Lung (tissue), 12 donors: Measurements from ENCODE around the gene PKHD1. TPM values are rescaled to one million over a fixed set of nuclear protein-coding genes. Genes with fewer than 3 reads are reported as not detected.

Experiments
- ATAC-seq: fragments of 200-7000 bp; cut with Tn5 transposase; one replicate; pipeline ENCODE4 v1.9.1; 2020; ENCODE audit warnings: moderate number of reproducible peaks; ENCODE audit not compliant: insufficient read depth, low FRiP score
- DNase-seq, 3 donors: peaks; one replicate each; pipeline ENCODE4 v3.0.0-alpha.2; 2013 to 2017
- H3K27ac ChIP-seq, 2 donors: one replicate each; pipeline ENCODE4 v1.5.1; 2013; ENCODE audit warnings: mild to moderate bottlenecking in 2 of 2, moderate library complexity in 2 of 2, control low read depth in 1 of 2, inconsistent platforms in 1 of 2, low read depth in 1 of 2, low read length in 1 of 2
- H3K27me3 ChIP-seq, 3 donors: one replicate each; pipeline ENCODE4 v1.5.1; 2013; ENCODE audit warnings: low read length in 2 of 3; ENCODE audit not compliant: control insufficient read depth in 3 of 3, insufficient read depth in 3 of 3
- H3K36me3 ChIP-seq, 4 donors: one replicate each; pipeline ENCODE4 v1.5.1; 2013; ENCODE audit warnings: low read length in 4 of 4, mild to moderate bottlenecking in 1 of 4, moderate library complexity in 1 of 4; ENCODE audit not compliant: control insufficient read depth in 4 of 4, insufficient read depth in 4 of 4
- H3K4me1 ChIP-seq, 5 donors: one replicate each; pipeline ENCODE4 v1.5.1; 2013; ENCODE audit warnings: low read length in 5 of 5, mild to moderate bottlenecking in 2 of 5, moderate library complexity in 1 of 5; ENCODE audit not compliant: control insufficient read depth in 5 of 5, insufficient read depth in 5 of 5
- H3K4me3 ChIP-seq: one replicate; pipeline ENCODE4 v1.5.1; 2013; ENCODE audit warnings: mild to moderate bottlenecking, control low read depth, moderate library complexity
- H3K9ac ChIP-seq, 2 donors: one replicate each; pipeline ENCODE4 v1.5.1; 2013; ENCODE audit warnings: low read length in 2 of 2, control low read depth in 1 of 2; ENCODE audit not compliant: insufficient read depth in 1 of 2
- H3K9me3 ChIP-seq, 4 donors: one replicate each; pipeline ENCODE4 v1.5.1; 2013; ENCODE audit warnings: low read length in 3 of 4, mild to moderate bottlenecking in 1 of 4, moderate library complexity in 1 of 4; ENCODE audit not compliant: control insufficient read depth in 4 of 4, insufficient read depth in 3 of 4
- CTCF ChIP-seq: IDR thresholded peaks from 2 replicates; pipeline ENCODE4 v1.5.1; 2012; ENCODE audit warnings: mild to moderate bottlenecking; ENCODE audit errors: control extremely low read depth, extremely low read depth
- WGBS, 2 donors: extraction: QIAGEN DNeasy Blood & Tissue Kit; methylation state at CpG; one replicate each; pipeline ENCODE4 v1.1.7; 2013; 5-methylcytosine and 5-hydroxymethylcytosine counted together
- polyA plus RNA-seq, 2 donors: library from polyadenylated mRNA; stranded (reverse); fragments of 200-250 nt; gene quantifications; one replicate each; pipeline ENCODE4 v1.2.1, GENCODE V29; 2013
- total RNA-seq, 2 donors: library from RNA; depleted of rRNA in 1 of 2; stranded (reverse); fragments of >200 nt in 1 of 2; gene quantifications; one replicate each; pipeline ENCODE4 v1.2.1, GENCODE V29; 2014 to 2021
- donor health status: control.
- donor health status: control.
- donor health status: Bipolar disorder and iron deficiency.
- donor health status: healthy.
- donor health status: DM: yes; HTN: yes; CAD: no.

PKHD1 gene
- total and polyA plus RNA-seq, 4 donors: 0.01 to 6.1 (median 0.09) TPM

GRCh38 chr6:52019881-52020280 is 67.5 kb downstream of the PKHD1 start:
- Histone ChIP-seq H3K36me3 (no peaks in the 10 kb centered on the region), H3K4me1 (peaks cover 0 to 6% (median 0%) of the 10 kb centered on the region in 5 donors), H3K27me3 (no peaks in the 10 kb centered on the region), H3K9me3 (no peaks in the 10 kb centered on the region), H3K9ac (no peak overlapping the region), H3K27ac (no peak overlapping the region), H3K4me3 (no peak overlapping the region)
- 66 to 82% methylated on average over 5 of the region's 5 CpGs for WGBS, 2 donors
- DNase-seq: no peak
- no peak for ATAC-seq
- TF ChIP-seq CTCF: no peak

GRCh38 chr6:52019092-52019491 is 68.3 kb downstream of the PKHD1 start:
- Histone ChIP-seq H3K27ac (no peak overlapping the region), H3K4me3 (no peak overlapping the region), H3K9ac (no peak overlapping the region), H3K4me1 (peaks cover 0 to 6% (median 0%) of the 10 kb centered on the region in 5 donors), H3K9me3 (no peaks in the 10 kb centered on the region), H3K36me3 (no peaks in the 10 kb centered on the region), H3K27me3 (no peaks in the 10 kb centered on the region)
- no peak for TF ChIP-seq CTCF
- ATAC-seq (no peak), DNase-seq (no peak)
- 75 to 81% methylated on average over 3 of the region's 3 CpGs for WGBS, 2 donors

GRCh38 chr6:52016915-52017748 is 70.3 kb downstream of the PKHD1 start:
- Histone ChIP-seq H3K27ac (no peak overlapping the region), H3K36me3 (no peaks in the 10 kb centered on the region), H3K27me3 (no peaks in the 10 kb centered on the region), H3K4me3 (no peak overlapping the region), H3K9ac (no peak overlapping the region), H3K4me1 (peaks cover 0 to 6% (median 0%) of the 10 kb centered on the region in 5 donors), H3K9me3 (no peaks in the 10 kb centered on the region)
- ATAC-seq (no peak), DNase-seq (peak in 2 of 3 donors; percentile 18 to 26)
- no peak for TF ChIP-seq CTCF
- 67 to 73% methylated on average over 14 of the region's 14 CpGs for WGBS, 2 donors
